NCI-H524 (cell line): ENCODE data around the gene CAPZA1.

ENCODE experiments used
- DNase-seq, 2 experiments: peaks; one replicate each; lab custom pipeline; 2025; lab: John Stamatoyannopoulos, UW

CAPZA1 gene

DNA sequence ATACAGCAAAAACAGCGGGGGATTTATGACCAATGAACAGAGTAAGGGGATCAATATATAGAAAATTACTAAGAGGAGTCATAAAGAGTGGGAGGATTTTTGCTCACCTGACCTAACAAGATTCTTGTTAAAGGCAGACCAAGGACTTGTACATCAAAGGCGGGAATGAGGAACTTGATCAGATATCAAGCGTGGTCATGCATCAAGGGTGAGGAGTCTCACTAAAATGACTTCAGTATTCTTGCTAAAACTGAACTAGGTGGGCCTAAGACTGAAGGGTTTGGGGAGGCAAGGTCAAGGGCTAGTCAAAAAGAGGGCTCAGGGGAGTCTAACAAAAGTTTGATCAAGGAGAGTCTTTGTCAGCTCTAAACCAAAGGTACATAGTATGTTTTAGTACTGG is 56.9 kb downstream of the CAPZA1 start:
- no peak for DNase-seq

DNA sequence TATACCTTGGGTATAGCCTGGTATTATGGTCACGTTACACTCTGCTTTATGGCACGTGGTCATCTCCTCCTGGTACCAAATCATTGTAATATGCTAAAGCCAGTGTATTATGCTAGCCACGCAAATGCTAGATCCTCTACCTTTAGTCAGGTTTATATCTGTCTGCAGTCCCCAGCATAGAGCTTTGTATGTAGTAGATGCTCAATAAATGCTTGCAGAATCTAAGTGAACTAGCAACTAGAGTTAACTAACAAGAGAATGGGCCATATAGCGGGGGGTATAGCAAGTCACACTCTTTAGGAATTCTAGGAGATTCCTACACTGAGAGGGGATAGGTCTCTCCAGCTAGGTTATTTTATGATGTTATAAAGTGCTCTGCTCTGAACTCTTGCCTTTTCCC is 57.9 kb downstream of the CAPZA1 start:
- DNase-seq, result no peak

DNA sequence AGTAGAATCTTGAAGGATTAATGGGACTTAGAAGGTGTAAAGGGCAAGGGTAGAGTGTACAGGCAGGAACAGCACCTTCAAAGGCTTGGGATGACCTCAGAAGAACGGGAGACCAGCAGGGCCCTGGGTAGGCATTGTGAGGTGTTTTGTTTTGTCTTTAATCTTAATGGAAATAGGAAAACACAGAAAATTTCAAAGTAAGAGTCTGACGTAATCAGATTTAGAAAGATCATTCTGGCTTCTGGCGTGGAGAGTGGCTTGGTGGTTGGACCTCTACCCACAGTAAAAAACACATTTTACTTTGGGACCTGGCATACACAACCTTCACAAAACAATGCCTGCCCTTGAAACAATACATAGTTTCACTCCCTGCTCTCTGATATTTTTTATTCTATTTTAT is 59.0 kb downstream of the CAPZA1 start:
- no peak for DNase-seq

DNA sequence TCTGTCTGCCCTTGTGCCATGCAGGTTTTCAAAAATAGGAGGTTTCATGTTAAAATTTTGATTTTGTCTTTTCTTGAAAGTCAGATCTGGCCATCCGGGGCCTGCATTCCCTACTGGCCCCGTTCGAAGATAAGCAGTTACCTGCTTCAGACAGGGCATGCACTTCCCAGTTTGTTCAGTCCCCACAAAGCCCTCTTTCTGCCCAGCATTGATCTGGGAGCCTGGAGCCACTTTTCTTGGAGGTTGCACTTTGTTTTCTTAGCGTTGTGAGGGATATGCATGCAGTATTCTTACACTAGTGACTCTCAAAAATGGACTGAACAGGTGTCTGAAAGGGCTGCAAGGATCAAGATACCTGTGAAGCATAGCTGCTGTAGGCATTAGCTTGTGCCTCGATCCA is 66.3 kb downstream of the CAPZA1 start:
- no peak for DNase-seq

DNA sequence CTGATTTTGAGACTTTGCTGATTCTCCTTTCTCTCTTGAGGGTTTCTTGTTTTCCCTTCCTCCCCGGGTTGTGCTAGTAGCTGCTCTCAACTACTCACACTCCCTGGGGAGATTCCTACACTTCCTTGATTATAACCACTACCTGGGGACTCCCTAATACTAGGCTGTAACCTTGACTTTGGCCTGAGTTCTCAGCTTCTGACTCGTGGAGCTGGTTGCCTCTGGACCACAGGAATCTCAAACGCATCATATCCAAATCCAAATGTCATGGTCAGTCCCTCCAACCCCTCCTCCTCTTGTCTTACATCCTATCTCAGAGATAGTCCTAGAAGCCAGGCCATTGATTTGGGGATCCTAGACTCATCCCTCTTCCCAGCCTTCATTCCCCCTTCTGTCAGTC is 66.8 kb downstream of the CAPZA1 start:
- DNase-seq, result no peak

DNA sequence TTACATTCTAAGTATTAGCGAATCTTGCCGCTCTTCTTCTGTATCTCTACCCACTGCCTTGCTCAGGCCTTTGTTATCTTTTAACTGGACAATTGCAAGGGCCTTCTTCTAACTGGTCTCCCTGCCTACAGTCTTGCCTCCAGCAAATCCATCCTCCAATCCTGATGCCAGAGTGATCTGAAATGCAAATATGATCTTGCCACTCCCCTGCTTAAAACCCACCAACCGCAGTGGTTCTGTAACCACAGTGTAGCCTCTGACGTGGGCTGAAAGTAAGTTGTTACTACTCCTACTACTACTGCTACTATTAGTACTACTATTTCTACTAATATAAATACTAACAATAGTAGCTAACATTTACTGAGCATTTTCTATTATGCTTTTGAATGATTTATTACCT is 67.2 kb downstream of the CAPZA1 start:
- no peak for DNase-seq

DNA sequence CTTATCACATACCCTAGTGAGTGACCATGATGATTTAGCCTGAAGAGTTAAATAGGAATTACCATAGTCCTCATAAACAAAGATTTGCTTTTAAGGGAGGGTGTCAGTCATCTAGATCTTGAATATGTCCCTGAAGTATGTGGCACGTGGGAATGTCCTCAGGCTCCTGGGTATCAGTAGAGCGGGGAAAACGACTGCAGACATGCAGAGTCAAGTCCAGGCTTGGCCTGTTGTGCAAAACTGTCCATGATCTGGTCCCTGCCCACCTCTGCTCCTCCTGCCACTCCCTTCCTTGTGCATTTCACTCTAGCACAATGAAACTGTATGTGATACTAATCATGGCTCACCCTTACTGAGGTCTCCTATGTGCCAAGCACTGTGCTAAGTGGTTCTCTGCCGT is 67.7 kb downstream of the CAPZA1 start:
- no peak for DNase-seq

DNA sequence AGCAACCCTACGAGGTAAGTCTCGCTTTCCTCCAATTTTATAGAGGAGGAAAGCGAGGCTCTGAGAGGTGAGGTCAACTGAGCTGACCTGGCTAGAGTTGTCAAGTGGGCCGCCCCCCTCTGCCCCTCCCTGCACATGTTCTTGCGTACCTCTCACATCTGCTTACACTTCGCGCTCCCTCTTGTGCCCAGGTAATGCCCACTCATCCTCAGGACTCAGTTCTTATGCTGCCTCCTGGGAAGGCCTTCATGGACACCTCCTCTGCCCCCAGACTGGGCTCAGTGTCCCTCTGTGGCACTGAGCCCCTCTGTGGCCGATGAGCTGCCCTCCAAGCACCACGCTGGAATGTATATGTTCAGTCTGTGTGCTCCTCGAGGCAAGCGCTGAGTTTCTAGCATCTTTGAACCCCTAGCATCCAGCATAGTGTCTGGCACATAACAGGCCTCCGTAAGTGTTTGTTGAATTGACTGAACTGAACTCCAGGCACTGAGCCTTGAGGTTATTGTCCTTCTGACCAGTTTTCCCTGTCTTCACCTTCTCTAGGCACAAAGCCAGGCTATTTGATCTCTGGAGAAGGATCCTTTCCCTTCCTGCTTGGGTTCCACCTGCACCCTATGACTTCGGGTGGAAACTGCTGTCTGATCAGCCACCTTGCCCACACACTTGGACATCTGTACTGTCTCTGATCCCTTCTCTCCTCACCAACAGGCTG is 68.3 kb downstream of the CAPZA1 start:
- DNase-seq, result no peak

DNA sequence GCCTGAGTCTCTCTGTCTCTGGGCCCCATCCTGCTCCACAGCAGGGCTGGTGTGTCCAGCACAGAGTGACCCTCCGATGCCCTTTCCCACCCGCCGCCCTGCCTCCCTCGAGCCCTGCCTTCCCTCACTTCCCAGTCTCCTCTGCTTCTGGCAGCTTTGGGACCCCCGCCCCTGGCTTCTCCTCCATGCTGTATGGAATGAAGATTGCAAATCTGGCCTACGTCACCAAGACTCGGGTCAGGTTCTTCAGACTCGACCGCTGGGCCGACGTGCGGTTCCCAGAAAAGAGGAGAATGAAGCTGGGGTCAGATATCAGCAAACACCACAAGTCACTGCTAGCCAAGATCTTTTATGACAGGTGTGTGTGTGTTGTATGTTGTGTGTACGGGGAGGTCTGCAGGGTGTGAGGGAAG is 69.2 kb downstream of the CAPZA1 start:
- no peak for DNase-seq

DNA sequence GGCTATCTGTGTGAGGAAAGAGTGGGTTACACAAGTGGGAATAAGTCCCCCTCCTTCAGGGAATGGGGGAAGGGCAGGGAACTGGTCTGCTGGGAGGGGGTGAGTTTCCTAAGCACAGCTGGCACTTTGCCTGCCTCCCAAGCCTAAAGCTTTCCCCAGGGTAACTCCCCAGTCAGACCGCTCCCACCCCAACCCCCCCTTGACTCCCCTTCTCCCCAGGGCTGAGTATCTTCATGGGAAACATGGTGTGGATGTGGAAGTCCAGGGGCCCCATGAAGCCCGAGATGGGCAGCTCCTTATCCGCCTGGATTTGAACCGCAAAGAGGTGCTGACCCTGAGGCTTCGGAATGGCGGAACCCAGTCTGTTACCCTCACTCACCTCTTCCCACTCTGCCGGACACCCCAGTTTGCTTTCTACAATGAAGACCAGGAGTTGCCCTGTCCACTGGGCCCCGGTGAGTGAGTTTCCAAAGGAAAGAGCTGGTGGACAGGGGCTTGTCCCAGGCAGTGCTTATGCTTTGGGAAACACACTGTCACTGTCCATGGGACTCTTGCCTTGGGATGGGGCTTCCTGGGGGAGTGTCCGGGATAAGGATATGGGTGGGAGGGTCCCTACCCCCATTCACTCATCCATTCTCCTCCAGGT is 69.7 kb downstream of the CAPZA1 start:
- DNase-seq, result no peak

DNA sequence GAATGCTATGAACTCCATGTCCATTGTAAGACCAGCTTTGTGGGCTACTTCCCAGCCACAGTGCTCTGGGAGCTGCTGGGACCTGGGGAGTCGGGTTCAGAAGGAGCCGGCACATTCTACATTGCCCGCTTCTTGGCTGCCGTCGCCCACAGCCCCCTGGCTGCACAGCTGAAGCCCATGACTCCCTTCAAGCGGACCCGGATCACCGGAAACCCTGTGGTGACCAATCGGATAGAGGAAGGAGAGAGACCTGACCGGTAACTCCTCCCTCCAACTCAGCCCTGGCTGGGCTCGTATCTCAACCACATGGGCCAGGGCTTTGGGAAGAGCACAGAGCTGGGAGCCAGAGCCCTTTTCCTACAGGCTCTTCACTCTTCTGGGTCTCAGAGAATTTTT is 70.2 kb downstream of the CAPZA1 start:
- no peak for DNase-seq

DNA sequence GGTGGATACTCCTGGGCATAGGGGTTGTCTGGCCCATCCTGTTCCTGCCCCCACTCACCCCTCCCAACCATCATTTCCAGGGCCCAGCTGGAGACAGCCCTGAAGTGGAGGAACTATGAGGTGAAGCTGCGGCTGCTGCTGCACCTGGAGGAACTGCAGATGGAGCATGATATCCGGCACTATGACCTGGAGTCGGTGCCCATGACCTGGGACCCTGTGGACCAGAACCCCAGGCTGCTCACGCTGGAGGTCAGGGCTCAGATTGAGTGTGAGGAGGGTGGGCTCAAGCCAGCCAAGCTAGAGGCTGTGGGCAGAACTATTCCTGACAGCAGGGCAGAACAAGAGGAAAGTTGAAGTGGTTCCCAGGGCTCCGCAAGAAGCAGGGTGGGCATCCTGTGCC is 73.0 kb downstream of the CAPZA1 start:
- no peak for DNase-seq

DNA sequence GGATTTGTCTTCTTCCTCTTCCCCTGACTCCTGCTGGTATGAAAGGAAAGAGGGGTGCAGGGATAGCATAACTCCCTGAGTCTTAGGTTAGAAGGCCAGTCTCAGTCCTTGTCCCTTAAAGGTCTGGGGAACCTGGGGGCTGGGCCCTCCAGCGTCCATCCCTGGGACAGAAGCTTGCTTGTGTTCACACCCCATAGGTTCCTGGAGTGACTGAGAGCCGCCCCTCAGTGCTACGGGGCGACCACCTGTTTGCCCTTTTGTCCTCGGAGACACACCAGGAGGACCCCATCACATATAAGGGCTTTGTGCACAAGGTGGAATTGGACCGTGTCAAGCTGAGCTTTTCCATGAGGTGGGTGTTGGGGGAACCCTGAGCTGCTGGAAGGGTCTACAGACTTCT is 74.2 kb downstream of the CAPZA1 start:
- DNase-seq, result no peak

DNA sequence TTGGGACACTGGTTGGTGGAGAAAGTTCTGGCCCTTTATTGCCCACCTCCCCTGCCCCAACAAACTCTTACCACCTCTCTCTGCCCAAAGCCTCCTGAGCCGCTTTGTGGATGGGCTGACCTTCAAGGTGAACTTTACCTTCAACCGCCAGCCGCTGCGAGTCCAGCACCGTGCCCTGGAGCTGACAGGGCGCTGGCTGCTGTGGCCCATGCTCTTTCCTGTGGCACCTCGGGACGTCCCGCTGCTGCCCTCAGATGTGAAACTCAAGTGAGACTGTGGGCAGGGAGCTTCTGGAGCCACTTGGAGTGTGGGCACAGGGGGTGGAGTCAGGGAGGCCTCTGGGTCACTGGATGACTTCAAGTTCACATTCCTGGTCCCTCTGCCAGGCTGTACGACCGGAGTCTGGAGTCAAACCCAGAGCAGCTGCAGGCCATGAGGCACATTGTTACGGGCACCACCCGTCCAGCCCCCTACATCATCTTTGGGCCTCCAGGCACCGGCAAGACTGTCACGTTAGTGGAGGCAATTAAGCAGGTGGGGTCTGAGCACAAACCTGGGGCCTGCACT is 74.8 kb downstream of the CAPZA1 start:
- DNase-seq, result no peak

DNA sequence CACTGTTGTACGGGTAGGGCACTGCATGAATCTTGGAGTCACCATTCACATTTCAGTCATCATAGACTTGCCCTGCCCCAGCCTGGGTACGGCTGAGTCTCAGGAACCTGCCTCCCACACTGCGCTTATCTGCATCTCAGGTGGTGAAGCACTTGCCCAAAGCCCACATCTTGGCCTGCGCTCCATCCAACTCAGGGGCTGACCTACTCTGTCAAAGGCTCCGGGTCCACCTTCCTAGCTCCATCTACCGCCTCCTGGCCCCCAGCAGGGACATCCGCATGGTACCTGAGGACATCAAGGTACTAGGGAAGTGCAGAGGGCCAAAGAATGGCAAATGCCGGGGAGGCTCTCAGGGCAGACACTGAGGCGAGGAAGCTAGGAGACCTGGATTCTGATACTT is 75.6 kb downstream of the CAPZA1 start:
- DNase-seq, result no peak

DNA sequence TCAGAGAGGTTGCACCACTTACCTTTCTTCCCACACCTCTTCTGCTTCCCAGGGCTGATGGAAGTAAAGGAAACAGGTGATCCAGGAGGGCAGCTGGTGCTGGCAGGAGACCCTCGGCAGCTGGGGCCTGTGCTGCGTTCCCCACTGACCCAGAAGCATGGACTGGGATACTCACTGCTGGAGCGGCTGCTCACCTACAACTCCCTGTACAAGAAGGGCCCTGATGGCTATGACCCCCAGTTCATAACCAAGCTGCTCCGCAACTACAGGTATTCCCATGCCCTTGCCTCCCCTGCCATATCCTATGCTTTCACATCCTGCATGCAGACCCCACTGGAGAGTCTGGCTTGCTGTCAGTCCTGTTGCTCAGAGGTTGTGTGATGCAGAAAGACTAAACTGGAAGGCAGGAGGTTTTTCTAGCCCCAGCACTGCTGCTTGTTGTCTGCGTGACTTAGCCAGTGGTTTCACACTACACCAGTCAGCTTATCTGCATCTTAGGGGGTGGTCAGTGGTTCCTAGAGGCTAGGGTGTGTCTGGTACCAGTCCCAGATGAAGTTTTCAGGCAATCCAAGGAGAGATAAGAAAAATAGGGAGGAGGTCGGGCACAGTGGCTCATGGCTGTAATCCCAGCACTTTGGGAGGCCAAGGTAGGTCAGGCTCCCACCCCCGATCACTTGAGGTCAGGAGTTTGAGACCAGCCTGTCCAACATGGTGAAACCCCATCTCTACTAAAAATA is 77.1 kb downstream of the CAPZA1 start:
- no peak for DNase-seq

DNA sequence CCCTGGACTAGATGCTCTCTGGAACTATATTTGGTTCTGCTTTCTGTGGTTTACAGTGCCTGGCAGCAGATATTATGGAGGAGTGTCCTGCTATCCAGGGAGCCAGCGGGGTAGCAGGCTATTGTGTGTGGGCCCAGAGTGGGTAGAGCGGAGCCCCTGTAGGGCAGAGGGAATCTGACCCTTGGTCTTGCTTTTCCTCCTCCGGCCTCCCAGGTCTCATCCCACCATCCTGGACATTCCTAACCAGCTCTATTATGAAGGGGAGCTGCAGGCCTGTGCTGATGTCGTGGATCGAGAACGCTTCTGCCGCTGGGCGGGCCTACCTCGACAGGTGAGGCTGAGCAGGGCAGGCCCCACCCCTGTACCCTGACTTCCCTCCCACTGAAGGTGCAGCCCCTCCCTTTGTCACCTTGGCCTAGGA is 78.2 kb downstream of the CAPZA1 start:
- no peak for DNase-seq

DNA sequence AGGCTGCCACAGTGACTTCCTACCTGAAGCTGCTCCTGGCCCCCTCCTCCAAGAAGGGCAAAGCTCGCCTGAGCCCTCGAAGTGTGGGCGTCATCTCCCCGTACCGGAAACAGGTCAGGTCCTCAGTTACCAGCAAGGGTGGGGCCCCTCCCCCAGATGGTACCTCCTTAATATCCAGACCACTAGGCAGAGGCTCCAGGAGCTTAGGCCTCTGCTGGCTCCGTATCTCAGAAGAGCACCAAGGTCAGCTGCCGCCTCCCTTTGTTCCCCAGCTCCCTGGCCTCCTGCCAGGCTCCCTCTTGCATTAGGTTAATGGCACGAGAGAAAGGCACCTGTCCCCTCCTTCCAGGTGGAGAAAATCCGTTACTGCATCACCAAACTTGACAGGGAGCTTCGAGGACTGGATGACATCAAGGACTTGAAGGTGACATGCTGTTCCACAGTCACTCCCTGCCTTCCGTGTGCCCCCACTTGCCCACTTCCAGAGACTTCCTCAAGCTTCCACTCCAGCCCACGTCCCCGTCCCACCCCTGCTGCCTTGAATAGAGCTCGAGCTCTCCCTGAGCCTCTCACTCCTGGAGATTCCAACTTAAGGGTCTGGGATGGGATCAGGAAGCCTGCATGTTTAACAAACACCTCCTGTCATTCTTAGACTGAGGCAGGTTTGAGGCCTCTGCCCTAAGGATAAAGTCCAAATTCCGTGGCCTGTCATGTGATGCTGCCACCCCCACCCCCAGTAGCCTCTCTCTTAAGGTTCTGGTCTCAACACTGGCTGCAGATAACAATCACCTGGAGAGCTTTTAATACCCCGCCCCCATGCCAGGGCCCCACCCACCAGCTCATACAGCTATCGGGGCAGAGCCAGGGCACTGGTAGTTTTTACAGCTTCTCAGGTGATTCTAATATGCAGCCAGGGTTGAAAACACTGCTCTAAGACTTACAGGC is 79.0 kb downstream of the CAPZA1 start:
- DNase-seq, result no peak

DNA sequence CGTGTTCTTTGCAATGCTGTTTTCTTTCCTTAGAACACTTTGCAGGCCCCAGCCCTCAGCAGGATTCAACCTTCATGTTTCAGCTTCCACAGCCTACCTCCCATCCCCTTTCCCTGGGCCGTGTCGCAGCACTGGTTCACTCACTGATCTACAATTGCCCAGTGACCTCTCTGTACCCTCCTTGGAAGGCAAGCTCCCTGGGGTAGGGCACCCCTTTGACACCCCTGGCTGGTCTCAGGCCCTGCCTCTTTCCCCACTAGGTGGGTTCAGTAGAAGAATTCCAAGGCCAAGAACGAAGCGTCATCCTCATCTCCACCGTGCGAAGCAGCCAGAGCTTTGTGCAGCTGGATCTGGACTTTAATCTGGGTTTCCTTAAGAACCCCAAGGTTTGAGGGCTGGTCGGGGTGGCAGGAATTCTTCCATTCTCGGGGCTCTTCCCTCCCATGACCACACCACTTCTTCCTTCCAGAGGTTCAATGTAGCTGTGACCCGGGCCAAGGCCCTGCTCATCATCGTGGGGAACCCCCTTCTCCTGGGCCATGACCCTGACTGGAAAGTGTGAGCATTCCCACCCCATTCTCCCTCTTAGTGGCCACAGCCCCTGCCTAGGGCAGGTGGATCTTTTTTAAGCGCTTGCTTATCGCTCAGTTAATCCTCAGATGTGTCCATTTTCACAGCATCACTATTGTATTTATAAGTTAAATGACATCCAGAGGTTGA is 80.0 kb downstream of the CAPZA1 start:
- no peak for DNase-seq

DNA sequence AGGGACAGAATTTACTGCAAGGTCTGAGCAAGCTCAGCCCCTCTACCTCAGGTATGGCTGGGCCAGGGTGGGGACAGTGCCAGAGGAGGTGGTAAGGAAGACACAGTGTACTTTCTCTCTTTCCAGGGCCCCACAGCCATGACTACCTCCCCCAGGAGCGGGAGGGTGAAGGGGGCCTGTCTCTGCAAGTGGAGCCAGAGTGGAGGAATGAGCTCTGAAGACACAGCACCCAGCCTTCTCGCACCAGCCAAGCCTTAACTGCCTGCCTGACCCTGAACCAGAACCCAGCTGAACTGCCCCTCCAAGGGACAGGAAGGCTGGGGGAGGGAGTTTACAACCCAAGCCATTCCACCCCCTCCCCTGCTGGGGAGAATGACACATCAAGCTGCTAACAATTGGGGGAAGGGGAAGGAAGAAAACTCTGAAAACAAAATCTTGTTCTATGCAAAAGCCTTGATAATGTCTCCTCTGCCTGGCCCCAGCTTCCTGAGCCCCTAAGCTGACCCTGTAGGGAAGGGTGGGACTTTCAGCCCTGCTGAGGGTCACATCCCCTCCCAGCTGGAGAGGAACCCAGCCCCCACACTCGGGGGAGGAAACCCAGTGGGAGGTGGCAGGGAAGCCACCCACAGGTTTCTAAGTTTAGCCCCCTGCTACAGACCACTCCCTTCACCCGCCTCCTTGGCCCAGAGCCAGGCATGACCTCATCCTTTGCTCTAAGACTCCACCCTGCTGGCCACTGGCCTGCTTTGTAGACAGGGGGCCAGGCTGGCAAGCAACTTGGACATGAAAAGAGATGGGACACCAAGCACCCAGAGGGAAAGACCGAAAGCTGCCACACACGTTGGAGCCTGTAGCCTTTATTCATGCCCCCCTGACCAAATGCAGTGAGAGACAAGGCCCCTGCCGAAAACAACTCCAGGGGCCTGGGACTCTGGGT is 80.9 kb downstream of the CAPZA1 start:
- peak in 1 of 2 experiments; percentile 36 for DNase-seq
